ENCODE results near the gene LYSET.
A peak's percentile ranks its signal among the peaks of the same experiment; 100 is the strongest.
"Not testable (repeated sequence)": the region's sequence is repeated elsewhere in the genome, so short reads cannot be mapped to it uniquely, and the experiment has no call there.

Gene LYSET

DNA sequence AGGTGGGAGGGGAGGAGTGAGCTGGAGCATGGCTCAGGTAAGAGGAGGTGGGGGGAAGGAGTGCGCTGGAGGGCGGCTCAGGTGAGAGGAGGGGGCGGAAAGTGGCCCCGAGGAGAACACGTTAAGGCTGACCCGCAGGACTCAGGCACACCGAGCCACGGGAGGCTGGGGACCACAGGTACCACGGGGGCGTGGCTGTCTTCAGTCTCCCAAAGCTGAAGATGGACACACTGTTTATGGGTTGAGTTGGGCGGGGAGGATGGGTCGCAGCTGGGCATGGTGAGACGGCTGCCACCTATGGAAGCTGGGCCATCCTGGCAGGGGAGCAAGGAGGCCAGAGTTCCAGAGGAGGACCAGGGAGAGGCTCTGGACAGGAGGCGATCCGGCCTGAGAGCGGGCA, 45.4 kb downstream of the LYSET start:
- DNase-seq: no peak

GRCh38 chr14:93231129-93231979, 46.2 kb downstream of the LYSET start:
- peak; percentile 57 for DNase-seq

- no peak for DNase-seq
Measured at GRCh38 chr14:93232159-93232558, 47.0 kb downstream of the LYSET start.

DNA sequence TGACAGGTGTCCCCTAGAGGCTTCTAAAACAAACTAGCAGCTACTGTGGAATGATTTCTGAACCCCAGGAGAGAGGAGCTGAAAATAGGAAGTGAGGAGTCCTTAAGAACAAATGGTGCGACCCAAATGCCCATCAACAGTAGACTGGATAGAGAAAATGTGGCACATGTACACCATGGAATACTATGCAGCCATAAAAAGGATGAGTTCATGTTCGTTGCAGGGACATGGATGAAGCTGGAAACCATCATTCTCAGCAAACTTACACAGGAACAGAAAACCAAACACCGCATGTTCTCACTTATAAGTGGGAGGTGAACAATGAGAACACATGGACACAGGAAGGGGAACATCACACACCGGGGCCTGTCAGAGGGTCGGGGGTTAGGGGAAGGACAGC, 48.0 kb downstream of the LYSET start:
- not testable (repeated sequence) for DNase-seq

DNA sequence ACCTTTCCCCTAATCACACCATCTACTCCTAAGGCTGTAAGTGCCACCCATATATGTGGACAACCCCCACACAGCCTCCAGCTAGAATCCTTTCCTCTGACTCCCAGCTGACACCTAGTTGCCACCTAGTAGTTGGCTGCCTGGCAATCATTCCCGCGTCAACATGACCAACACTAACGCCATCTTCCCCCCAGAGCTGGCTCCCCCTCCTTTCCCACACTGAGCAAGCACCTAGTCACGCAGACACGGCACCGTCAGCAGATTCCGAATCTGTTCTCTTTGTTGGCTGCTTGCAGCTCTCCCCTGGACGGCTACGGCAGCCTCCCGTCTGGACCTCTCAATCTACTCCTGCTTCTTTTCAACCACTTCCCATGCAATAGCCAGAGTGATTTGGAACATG, 49.7 kb downstream of the LYSET start:
- no peak for DNase-seq

Measured in NCI-H2171 (cell line).